Keratinocyte (primary cell): ENCODE measurements around the gene ADRB2.

Experiments
- CTCF ChIP-seq, 3 experiments: IDR thresholded peaks in 1 of 3; conservative IDR thresholded peaks in 1 of 3; optimal IDR thresholded peaks in 1 of 3; 2 replicates in 2 of 3; 3 replicates in 1 of 3; pipeline versions ENCODE3 to v1.5.1; 2011; ENCODE audit warnings: low read length in 3 of 3, mild to moderate bottlenecking in 3 of 3, moderate library complexity in 2 of 3, control low read depth in 1 of 3, inconsistent platforms in 1 of 3; ENCODE audit not compliant: insufficient read depth in 2 of 3; ENCODE audit errors: extremely low read depth in 1 of 3
- EZH2 ChIP-seq: IDR thresholded peaks from one replicate; pipeline ENCODE4 v1.6.1; 2012; ENCODE audit warnings: inconsistent platforms, mild to moderate bottlenecking, low read length, moderate library complexity

DNA sequence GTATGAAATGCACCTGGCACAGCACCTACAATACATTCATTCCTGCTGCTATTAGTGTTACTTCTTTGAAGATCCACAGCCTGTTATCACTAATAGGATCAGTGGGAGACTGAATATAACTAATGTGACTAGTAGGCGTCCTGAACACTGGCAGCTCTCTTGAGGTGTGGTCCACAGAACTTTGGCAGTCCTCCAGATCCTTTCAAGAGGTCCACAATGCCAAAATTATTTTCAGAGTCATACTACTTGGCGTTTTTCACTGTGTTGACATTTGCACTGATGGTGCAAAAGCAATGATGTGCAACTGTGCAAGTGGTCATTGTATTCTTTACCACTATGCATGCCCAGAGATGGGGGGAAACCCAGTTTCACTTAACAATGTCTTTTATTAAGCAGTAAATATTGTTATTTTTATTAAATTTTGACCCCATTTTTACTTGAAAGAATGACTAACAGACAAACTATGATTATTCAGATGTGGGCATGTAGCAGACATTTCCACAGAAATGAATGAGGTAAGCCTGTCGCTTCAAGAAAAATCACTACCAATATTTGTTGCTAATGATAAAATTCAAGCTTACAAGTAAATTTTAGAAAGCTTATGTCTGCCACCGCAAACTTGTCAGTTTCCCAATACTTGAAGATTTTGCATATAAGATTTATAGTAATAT lies 48.9 kb downstream of the ADRB2 start:
- no peak for TF ChIP-seq CTCF (optimal IDR thresholded peaks at IDR 0.05 in 1 of 3, IDR thresholded peaks at IDR 0.05 in 1 of 3, conservative IDR thresholded peaks at IDR 0.05 in 1 of 3; ENCODE audit: extremely low read depth in 1 of 3, insufficient read depth in 2 of 3, low read length in 3 of 3)
- no peak for TF ChIP-seq EZH2
